A549 (cell line): Measurements from ENCODE around the gene EMC8. TPM values are rescaled to one million over a fixed set of nuclear protein-coding genes. Genes with fewer than 3 reads are reported as not detected.

ENCODE experiments used
- ATAC-seq, 2 experiments: fragments of 200-7000 bp in 1 of 2; fragments of >200 bp in 1 of 2; cut with Nextera tagmentation in 1 of 2; cut with Tn5 transposase in 1 of 2; 3 replicates each; pipeline versions ENCODE4 v1.8.0 to v1.9.1; 2018 to 2020; ENCODE audit warnings: mild to moderate bottlenecking in 1 of 2, moderate library complexity in 1 of 2
- CTCF ChIA-PET: fragments of 300-600 bp; sonication (Branson Sonifier 250); formaldehyde crosslinking; extraction: SDS; loops from one replicate; lab custom pipeline; 2021; ENCODE audit warnings: antibody characterized with exemption, inconsistent platforms; lab: Yijun Ruan, JAX
- POLR2A ChIA-PET: fragments of 350-600 bp; formaldehyde crosslinking; extraction: SDS; loops from one replicate; lab custom pipeline; 2021; ENCODE audit warnings: antibody characterized with exemption, inconsistent platforms; lab: Yijun Ruan, JAX
- DNase-seq, 2 experiments: peaks; one replicate each; pipeline versions ENCODE4 v3.0.0 to v3.0.0-alpha.2; 2011 to 2016; ENCODE audit warnings: low read depth in 1 of 2, low spot score in 1 of 2
- FAIRE-seq: peaks from 2 replicates; lab custom pipeline; 2011; peaks lifted over from hg19 to GRCh38; lab: Jason Lieb, UNC
- H3K27ac ChIP-seq, 2 experiments: fragments of >200 bp; sonication (Bioruptor Twin); formaldehyde crosslinking; 3 replicates each; pipeline ENCODE4 v1.5.1; 2016 to 2017
- H3K4me1 ChIP-seq: fragments of >200 bp; sonication (Bioruptor Twin); formaldehyde crosslinking; 3 replicates; pipeline ENCODE4 v1.6.1; 2016
- H3K4me2 ChIP-seq: fragments of >200 bp; sonication (Bioruptor Twin); formaldehyde crosslinking; 3 replicates; pipeline ENCODE4 v1.6.1; 2016
- H3K4me3 ChIP-seq: fragments of >200 bp; sonication (Bioruptor Twin); formaldehyde crosslinking; 3 replicates; pipeline ENCODE4 v1.5.1; 2016
- H3K9me3 ChIP-seq: fragments of >200 bp; sonication (Bioruptor Twin); formaldehyde crosslinking; 3 replicates; pipeline ENCODE4 v1.6.1; 2016
- BHLHE40 ChIP-seq: IDR thresholded peaks from 2 replicates; pipeline ENCODE4 v1.6.1; 2012; ENCODE audit warnings: low read depth, low read length, inconsistent platforms
- CEBPB ChIP-seq, 2 experiments: fragments of >200 bp in 1 of 2; sonication (Bioruptor Twin) in 1 of 2; formaldehyde crosslinking in 1 of 2; IDR thresholded peaks; 2 replicates each; pipeline ENCODE4 v1.6.1; 2012 to 2016
- EHF ChIP-seq: fragments of 250-450 bp; sonication (Bioruptor Pico); IDR thresholded peaks from 2 replicates; pipeline ENCODE4 v1.5.0; 2020; ENCODE audit warnings: mild to moderate bottlenecking
- FOSB ChIP-seq: fragments of 250-450 bp; sonication (Bioruptor Pico); IDR thresholded peaks from 2 replicates; pipeline ENCODE4 v1.5.0; 2020; ENCODE audit warnings: mild to moderate bottlenecking, moderate library complexity
- FOSL2 ChIP-seq, 2 experiments: fragments of 450-650 bp in 1 of 2; fragments of >200 bp in 1 of 2; sonication (Bioruptor Twin) in 1 of 2; formaldehyde crosslinking; IDR thresholded peaks; 2 replicates each; pipeline versions ENCODE4 v1.5.0 to v1.6.1; 2016 to 2020; ENCODE audit warnings: mild to moderate bottlenecking in 1 of 2, moderate library complexity in 1 of 2
- GATA3 ChIP-seq: IDR thresholded peaks from 2 replicates; pipeline ENCODE4 v1.6.1; 2012; ENCODE audit warnings: borderline replicate concordance
- HOXB13 ChIP-seq: fragments of 250-450 bp; sonication (Bioruptor Pico); IDR thresholded peaks from 2 replicates; pipeline ENCODE4 v1.5.0; 2020; ENCODE audit warnings: low read depth, mild to moderate bottlenecking, moderate library complexity
- JUN ChIP-seq, 2 experiments: fragments of >200 bp; sonication (Bioruptor Twin); formaldehyde crosslinking; IDR thresholded peaks; 2 replicates in 1 of 2; 3 replicates in 1 of 2; pipeline ENCODE4 v1.6.1; 2016 to 2017
- KDM1A ChIP-seq: fragments of 200-600 bp; sonication (generic); IDR thresholded peaks from 2 replicates; pipeline ENCODE4 v1.6.1; 2016; ENCODE audit warnings: low read depth, mild to moderate bottlenecking
- KDM5A ChIP-seq: fragments of 200-600 bp; sonication (generic); IDR thresholded peaks from 2 replicates; pipeline ENCODE4 v1.6.1; 2016; ENCODE audit warnings: antibody characterized with exemption, mild to moderate bottlenecking
- MAZ ChIP-seq: fragments of 150-350 bp; IDR thresholded peaks from 2 replicates; pipeline ENCODE4 v1.6.1; 2014; ENCODE audit warnings: antibody characterized with exemption, low read depth, low read length, borderline replicate concordance
- NR3C1 ChIP-seq: fragments of >200 bp; sonication (Bioruptor Twin); formaldehyde crosslinking; IDR thresholded peaks from 3 replicates; pipeline ENCODE4 v1.6.1; 2017
- POLR2AphosphoS2 ChIP-seq: conservative IDR thresholded peaks from 2 replicates; pipeline ENCODE4 v1.6.1; 2012; ENCODE audit warnings: low read length, improper control_type of control experiment, inconsistent platforms
- RARB ChIP-seq: fragments of 250-450 bp; sonication (Bioruptor Pico); IDR thresholded peaks from 2 replicates; pipeline ENCODE4 v1.8.0; 2021; ENCODE audit warnings: mild to moderate bottlenecking, moderate library complexity
- RFX5 ChIP-seq: fragments of 450-650 bp; IDR thresholded peaks from 2 replicates; pipeline ENCODE4 v1.7.1; 2014; ENCODE audit warnings: antibody characterized with exemption, mild to moderate bottlenecking, moderate library complexity
- RNF2 ChIP-seq: fragments of 200-600 bp; sonication (generic); IDR thresholded peaks from 2 replicates; pipeline ENCODE4 v1.6.1; 2016; ENCODE audit warnings: low read depth, mild to moderate bottlenecking, antibody characterized with exemption, moderate library complexity, borderline replicate concordance
- ZC3H11A ChIP-seq: fragments of 450-650 bp; IDR thresholded peaks from 2 replicates; pipeline ENCODE4 v1.6.1; 2014; ENCODE audit warnings: antibody characterized with exemption, mild to moderate bottlenecking
- WGBS: methylation state at CpG from one replicate; pipeline ENCODE4 v1.1.6; 2017; ENCODE audit errors: missing lambda C conversion rate; 5-methylcytosine and 5-hydroxymethylcytosine counted together
- polyA plus RNA-seq, 4 experiments: library from polyadenylated mRNA; depleted of rRNA in 3 of 4; stranded (reverse); fragments of >200 nt; fragmentation: RNase III in 1 of 4; extraction: RNeasy Plus Mini Kit Qiagen cat#74134 plus additional on column Dnase treatment in 1 of 4; gene quantifications; 2 replicates in 3 of 4; 3 replicates in 1 of 4; pipeline ENCODE4 v1.2.3, GENCODE V29; 2011 to 2017
- TF ChIP-seq, protein P1 (sequence below): fragments of 450-650 bp; IDR thresholded peaks from 2 replicates; pipeline ENCODE4 v1.6.1; 2014; ENCODE audit warnings: antibody characterized with exemption
- TF ChIP-seq, protein P2 (sequence below): fragments of 250-450 bp; sonication (Bioruptor Pico); IDR thresholded peaks from 2 replicates; pipeline ENCODE4 v1.5.0; 2021; ENCODE audit warnings: mild to moderate bottlenecking, moderate library complexity, borderline replicate concordance
- TF ChIP-seq, protein P3 (sequence below): fragments of 150-350 bp; IDR thresholded peaks from 2 replicates; pipeline ENCODE4 v1.6.1; 2014; ENCODE audit warnings: low read depth, mild to moderate bottlenecking, low read length
- TF ChIP-seq, protein P4 (sequence below): fragments of 250-450 bp; sonication (Bioruptor Pico); IDR thresholded peaks from 2 replicates; pipeline ENCODE4 v1.5.0; 2020; ENCODE audit warnings: low read depth, mild to moderate bottlenecking, moderate library complexity
- TF ChIP-seq, protein P5 (sequence below): IDR thresholded peaks from 2 replicates; pipeline ENCODE4 v1.6.1; 2012; ENCODE audit warnings: low read depth, borderline replicate concordance
- TF ChIP-seq, protein P6 (sequence below): IDR thresholded peaks from 2 replicates; pipeline ENCODE4 v1.6.1; 2012
- TF ChIP-seq, protein P7 (sequence below): fragments of >200 bp; sonication (Bioruptor Twin); formaldehyde crosslinking; IDR thresholded peaks from 3 replicates; pipeline ENCODE4 v1.6.1; 2016

The EMC8 gene
- polyA plus RNA-seq, 2 of the 4 experiments (the other 2 are of a cell fraction): 43.0 to 53.2 TPM

DNA sequence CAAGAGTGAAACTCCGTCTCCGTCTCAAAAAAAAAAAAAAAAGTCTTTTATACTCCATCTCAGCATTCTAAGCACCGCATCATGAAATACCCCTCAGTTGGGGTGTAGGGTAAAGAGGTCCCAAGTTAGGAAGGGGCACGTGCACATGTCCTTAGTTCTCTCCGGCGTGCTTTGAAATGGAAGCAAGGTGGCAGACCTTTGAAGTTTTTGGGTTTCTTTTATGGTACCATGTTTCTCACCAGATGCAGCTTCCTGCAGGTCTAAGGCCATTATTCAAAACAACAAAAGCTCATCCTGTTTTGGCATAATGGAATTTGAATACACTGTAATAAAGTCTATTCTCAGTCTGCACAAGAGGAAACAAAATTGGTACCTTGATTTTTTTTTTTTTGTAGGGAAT, 9.6 kb downstream of the EMC8 start:
- H3K27ac ChIP-seq: no peak overlapping the region
- 90% methylated on average over 6 of the region's 6 CpGs for WGBS
- ChIA-PET CTCF (interaction anchor here (0.7 to 1.8 kb wide), 2 partner anchors 27 to 30 kb away, joined by 3 to 6 read pairs; no protein-coding TSS in a partner anchor), POLR2A (no interaction called here)
- DNase-seq: no peak
- no peaks in the 10 kb centered on the region for H3K4me1 ChIP-seq
- TF ChIP-seq, protein P1, sequence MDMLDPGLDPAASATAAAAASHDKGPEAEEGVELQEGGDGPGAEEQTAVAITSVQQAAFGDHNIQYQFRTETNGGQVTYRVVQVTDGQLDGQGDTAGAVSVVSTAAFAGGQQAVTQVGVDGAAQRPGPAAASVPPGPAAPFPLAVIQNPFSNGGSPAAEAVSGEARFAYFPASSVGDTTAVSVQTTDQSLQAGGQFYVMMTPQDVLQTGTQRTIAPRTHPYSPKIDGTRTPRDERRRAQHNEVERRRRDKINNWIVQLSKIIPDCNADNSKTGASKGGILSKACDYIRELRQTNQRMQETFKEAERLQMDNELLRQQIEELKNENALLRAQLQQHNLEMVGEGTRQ: no peak
- no peak for TF ChIP-seq RARB (CRISPR knock-in tag)
- TF ChIP-seq GATA3: no peak
- TF ChIP-seq CEBPB (IDR thresholded peaks at IDR 0.05): no peak
- no peak for TF ChIP-seq KDM1A
- no peak for TF ChIP-seq BHLHE40
- no peak for TF ChIP-seq KDM5A
- no peak for TF ChIP-seq JUN (IDR thresholded peaks at IDR 0.05)
- TF ChIP-seq, protein P2, sequence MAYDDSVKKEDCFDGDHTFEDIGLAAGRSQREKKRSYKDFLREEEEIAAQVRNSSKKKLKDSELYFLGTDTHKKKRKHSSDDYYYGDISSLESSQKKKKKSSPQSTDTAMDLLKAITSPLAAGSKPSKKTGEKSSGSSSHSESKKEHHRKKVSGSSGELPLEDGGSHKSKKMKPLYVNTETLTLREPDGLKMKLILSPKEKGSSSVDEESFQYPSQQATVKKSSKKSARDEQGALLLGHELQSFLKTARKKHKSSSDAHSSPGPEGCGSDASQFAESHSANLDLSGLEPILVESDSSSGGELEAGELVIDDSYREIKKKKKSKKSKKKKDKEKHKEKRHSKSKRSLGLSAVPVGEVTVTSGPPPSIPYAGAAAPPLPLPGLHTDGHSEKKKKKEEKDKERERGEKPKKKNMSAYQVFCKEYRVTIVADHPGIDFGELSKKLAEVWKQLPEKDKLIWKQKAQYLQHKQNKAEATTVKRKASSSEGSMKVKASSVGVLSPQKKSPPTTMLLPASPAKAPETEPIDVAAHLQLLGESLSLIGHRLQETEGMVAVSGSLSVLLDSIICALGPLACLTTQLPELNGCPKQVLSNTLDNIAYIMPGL (CRISPR knock-in tag): no peak
- TF ChIP-seq RNF2: no peak
- no peak for TF ChIP-seq FOSL2 (IDR thresholded peaks at IDR 0.05)
- TF ChIP-seq FOSL2 (CRISPR knock-in tag; IDR thresholded peaks at IDR 0.05): no peak
- TF ChIP-seq HOXB13 (CRISPR knock-in tag): no peak
- TF ChIP-seq NR3C1: no peak
- no peak for TF ChIP-seq MAZ
- no peak for TF ChIP-seq EHF (CRISPR knock-in tag)
- TF ChIP-seq, protein P3, sequence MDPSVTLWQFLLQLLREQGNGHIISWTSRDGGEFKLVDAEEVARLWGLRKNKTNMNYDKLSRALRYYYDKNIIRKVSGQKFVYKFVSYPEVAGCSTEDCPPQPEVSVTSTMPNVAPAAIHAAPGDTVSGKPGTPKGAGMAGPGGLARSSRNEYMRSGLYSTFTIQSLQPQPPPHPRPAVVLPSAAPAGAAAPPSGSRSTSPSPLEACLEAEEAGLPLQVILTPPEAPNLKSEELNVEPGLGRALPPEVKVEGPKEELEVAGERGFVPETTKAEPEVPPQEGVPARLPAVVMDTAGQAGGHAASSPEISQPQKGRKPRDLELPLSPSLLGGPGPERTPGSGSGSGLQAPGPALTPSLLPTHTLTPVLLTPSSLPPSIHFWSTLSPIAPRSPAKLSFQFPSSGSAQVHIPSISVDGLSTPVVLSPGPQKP: no peak
- TF ChIP-seq, protein P4, sequence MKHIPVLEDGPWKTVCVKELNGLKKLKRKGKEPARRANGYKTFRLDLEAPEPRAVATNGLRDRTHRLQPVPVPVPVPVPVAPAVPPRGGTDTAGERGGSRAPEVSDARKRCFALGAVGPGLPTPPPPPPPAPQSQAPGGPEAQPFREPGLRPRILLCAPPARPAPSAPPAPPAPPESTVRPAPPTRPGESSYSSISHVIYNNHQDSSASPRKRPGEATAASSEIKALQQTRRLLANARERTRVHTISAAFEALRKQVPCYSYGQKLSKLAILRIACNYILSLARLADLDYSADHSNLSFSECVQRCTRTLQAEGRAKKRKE (CRISPR knock-in tag): no peak
- TF ChIP-seq RFX5: no peak
- TF ChIP-seq FOSB: no peak
- TF ChIP-seq POLR2AphosphoS2: no peak
- H3K4me3 ChIP-seq: no peak overlapping the region
- FAIRE-seq: no peak
- ATAC-seq: no peak
- no peak overlapping the region for H3K4me2 ChIP-seq
- no peaks in the 10 kb centered on the region for H3K9me3 ChIP-seq

DNA sequence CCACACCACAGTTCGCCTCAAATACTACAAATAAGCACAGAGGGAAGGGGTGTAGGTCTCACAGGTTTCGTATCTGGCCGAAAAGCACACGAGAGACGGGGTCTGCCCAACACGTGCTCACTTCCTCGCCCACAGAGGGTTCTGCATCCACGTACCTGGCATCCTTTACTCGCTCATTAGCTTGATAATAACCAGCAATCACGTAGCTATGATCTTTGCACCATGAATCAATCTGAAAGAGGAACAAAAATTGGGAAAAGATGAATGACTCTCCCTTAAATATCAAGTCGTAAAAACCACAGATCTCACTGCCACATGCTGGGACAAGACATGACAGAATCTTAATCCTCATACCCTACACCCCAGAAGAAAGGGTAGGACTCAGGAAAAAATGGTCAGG, 10.5 kb downstream of the EMC8 start:
- DNase-seq: no peak
- H3K27ac ChIP-seq: no peak overlapping the region
- no peak for FAIRE-seq
- CTCF ChIA-PET: interaction anchor here (1.6 to 1.8 kb wide), 3 partner anchors 9 to 26 kb away, joined by 4 to 6 read pairs (median 6); no protein-coding TSS in a partner anchor
- TF ChIP-seq, protein P5, sequence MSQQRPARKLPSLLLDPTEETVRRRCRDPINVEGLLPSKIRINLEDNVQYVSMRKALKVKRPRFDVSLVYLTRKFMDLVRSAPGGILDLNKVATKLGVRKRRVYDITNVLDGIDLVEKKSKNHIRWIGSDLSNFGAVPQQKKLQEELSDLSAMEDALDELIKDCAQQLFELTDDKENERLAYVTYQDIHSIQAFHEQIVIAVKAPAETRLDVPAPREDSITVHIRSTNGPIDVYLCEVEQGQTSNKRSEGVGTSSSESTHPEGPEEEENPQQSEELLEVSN: no peak
- TF ChIP-seq, protein P6, sequence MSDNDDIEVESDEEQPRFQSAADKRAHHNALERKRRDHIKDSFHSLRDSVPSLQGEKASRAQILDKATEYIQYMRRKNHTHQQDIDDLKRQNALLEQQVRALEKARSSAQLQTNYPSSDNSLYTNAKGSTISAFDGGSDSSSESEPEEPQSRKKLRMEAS: no peak
- TF ChIP-seq RARB (CRISPR knock-in tag) (no peak), ZC3H11A (no peak)
- TF ChIP-seq, protein P7, sequence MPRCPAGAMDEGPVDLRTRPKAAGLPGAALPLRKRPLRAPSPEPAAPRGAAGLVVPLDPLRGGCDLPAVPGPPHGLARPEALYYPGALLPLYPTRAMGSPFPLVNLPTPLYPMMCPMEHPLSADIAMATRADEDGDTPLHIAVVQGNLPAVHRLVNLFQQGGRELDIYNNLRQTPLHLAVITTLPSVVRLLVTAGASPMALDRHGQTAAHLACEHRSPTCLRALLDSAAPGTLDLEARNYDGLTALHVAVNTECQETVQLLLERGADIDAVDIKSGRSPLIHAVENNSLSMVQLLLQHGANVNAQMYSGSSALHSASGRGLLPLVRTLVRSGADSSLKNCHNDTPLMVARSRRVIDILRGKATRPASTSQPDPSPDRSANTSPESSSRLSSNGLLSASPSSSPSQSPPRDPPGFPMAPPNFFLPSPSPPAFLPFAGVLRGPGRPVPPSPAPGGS: no peak
- no peak for ATAC-seq
- WGBS: 94% methylated on average over 11 of the region's 11 CpGs
- H3K4me3 ChIP-seq: no peak overlapping the region
- POLR2A ChIA-PET: interaction anchor here (1.2 kb wide), 1 partner anchor 12 kb away, joined by 3 read pairs; no protein-coding TSS in a partner anchor
- no peaks in the 10 kb centered on the region for H3K4me1 ChIP-seq
- H3K4me2 ChIP-seq: no peak overlapping the region
- no peaks in the 10 kb centered on the region for H3K9me3 ChIP-seq
